Measurements from ENCODE around the gene IL2RA. TPM values are rescaled to one million over a fixed set of nuclear protein-coding genes. Genes with fewer than 3 reads are reported as not detected.
A peak's percentile ranks its signal among the peaks of the same experiment; 100 is the strongest.

Gene IL2RA
- total and polyA plus RNA-seq, 10 of the 15 experiments (the other 5 are each of a cell fraction or from before 2014, with no cell fraction given): 2.2 to 6.0 (median 4.9) TPM

GRCh38 chr10:5977471-5978229 is 84.5 kb downstream of the IL2RA start, which contains the start of gene IL15RA (continued):
- peak; percentile 64; the same call in 1 of the 2 replicates for TF ChIP-seq HDGF (IDR thresholded peaks at IDR 0.05)
- TF ChIP-seq RELB (IDR thresholded peaks at IDR 0.05; ENCODE audit: low read depth): peak; percentile 15; the same call in 1 of the 2 replicates
- TF ChIP-seq RB1 (IDR thresholded peaks at IDR 0.05; ENCODE audit: borderline replicate concordance): peak; percentile 26; the same call in 1 of the 2 replicates
- peak; percentile 14; the same call in 1 of the 2 replicates for TF ChIP-seq RUNX3 (IDR thresholded peaks at IDR 0.05; ENCODE audit: low read length)
- 0 out of 2 replicates have a peak, but pooled peaks have one; percentile 7 for TF ChIP-seq BCL11A (IDR thresholded peaks at IDR 0.05; ENCODE audit: low read depth, low read length)
- peak; percentile 42 for TF ChIP-seq GATAD2B (conservative IDR thresholded peaks at IDR 0.05; ENCODE audit: low read depth)
- no peak for TF ChIP-seq STAT3 (IDR thresholded peaks at IDR 0.05; ENCODE audit: low read depth, low read length)
- peak; percentile 18 to 27; a peak in 2 of 4 replicates for TF ChIP-seq IKZF2 (IDR thresholded peaks at IDR 0.05)
- TF ChIP-seq MXI1 (IDR thresholded peaks at IDR 0.05; ENCODE audit: low read depth, low read length): 0 out of 2 replicates have a peak, but pooled peaks have one; percentile 57
- TF ChIP-seq SIN3A (IDR thresholded peaks at IDR 0.05; ENCODE audit: low read depth, low read length): peak; percentile 47; the same call in 1 of the 2 replicates
- peak; percentile 21; the same call in 1 of the 2 replicates for TF ChIP-seq RAD21 (IDR thresholded peaks at IDR 0.05; ENCODE audit: insufficient read depth, low read depth, low read length)
- TF ChIP-seq ZNF687 (IDR thresholded peaks at IDR 0.05): peak; percentile 38
- peak; percentile 69; the same call in 1 of the 2 replicates for TF ChIP-seq MLLT1 (IDR thresholded peaks at IDR 0.05)
- TF ChIP-seq, protein P1, sequence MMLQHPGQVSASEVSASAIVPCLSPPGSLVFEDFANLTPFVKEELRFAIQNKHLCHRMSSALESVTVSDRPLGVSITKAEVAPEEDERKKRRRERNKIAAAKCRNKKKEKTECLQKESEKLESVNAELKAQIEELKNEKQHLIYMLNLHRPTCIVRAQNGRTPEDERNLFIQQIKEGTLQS (IDR thresholded peaks at IDR 0.05; ENCODE audit: borderline replicate concordance, extremely low read depth, low read depth, low read length): no peak
- TF ChIP-seq NR2C1 (IDR thresholded peaks at IDR 0.05): 0 out of 2 replicates have a peak, but pooled peaks have one; percentile 0
- no peak for TF ChIP-seq TCF7 (IDR thresholded peaks at IDR 0.05; ENCODE audit: borderline replicate concordance)
- 0 out of 2 replicates have a peak, but pooled peaks have one; percentile 48 for TF ChIP-seq NKRF (conservative IDR thresholded peaks at IDR 0.05)
- TF ChIP-seq CREB1 (IDR thresholded peaks at IDR 0.05; ENCODE audit: low read depth): peak; percentile 20; the same call in 1 of the 2 replicates
- TF ChIP-seq NFYB (IDR thresholded peaks at IDR 0.05; ENCODE audit: insufficient read depth, low read depth, low read length): no peak
- peak; percentile 99 for TF ChIP-seq ASH2L (IDR thresholded peaks at IDR 0.05; ENCODE audit: borderline replicate concordance, low read depth)
